ENCODE measurements around the gene KIAA1549. TPM values are rescaled to one million over a fixed set of nuclear protein-coding genes. Genes with fewer than 3 reads are reported as not detected.

Gene KIAA1549
- polyA plus RNA-seq, 2 of the 4 experiments (the other 2 are of a cell fraction) = 4.1 to 4.7 TPM

DNA sequence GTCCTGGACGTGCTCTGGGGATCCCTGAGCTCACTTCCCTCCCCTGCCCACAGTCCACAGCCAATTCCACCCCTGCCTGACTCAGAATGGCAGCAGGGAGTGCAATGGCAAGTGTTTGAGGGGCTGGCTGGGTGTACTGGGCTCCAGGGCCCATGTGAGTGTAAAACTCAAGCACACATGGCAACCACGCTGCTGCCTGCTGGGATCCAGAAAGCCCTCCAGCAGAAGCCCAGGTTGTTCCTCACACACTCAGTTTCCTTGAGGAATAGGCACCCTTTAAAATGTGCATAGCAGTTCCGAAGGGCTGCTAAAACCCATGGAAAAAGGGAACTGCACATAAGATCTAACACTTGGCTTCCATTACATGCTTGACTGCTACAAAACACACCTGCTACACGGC, 171.8 kb downstream of the KIAA1549 start:
- POLR2A ChIA-PET = no interaction called here
- TF ChIP-seq, protein P1, sequence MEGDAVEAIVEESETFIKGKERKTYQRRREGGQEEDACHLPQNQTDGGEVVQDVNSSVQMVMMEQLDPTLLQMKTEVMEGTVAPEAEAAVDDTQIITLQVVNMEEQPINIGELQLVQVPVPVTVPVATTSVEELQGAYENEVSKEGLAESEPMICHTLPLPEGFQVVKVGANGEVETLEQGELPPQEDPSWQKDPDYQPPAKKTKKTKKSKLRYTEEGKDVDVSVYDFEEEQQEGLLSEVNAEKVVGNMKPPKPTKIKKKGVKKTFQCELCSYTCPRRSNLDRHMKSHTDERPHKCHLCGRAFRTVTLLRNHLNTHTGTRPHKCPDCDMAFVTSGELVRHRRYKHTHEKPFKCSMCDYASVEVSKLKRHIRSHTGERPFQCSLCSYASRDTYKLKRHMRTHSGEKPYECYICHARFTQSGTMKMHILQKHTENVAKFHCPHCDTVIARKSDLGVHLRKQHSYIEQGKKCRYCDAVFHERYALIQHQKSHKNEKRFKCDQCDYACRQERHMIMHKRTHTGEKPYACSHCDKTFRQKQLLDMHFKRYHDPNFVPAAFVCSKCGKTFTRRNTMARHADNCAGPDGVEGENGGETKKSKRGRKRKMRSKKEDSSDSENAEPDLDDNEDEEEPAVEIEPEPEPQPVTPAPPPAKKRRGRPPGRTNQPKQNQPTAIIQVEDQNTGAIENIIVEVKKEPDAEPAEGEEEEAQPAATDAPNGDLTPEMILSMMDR (IDR thresholded peaks at IDR 0.05) = no peak
- TF ChIP-seq, protein P2, sequence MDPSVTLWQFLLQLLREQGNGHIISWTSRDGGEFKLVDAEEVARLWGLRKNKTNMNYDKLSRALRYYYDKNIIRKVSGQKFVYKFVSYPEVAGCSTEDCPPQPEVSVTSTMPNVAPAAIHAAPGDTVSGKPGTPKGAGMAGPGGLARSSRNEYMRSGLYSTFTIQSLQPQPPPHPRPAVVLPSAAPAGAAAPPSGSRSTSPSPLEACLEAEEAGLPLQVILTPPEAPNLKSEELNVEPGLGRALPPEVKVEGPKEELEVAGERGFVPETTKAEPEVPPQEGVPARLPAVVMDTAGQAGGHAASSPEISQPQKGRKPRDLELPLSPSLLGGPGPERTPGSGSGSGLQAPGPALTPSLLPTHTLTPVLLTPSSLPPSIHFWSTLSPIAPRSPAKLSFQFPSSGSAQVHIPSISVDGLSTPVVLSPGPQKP (IDR thresholded peaks at IDR 0.05; ENCODE audit: low read depth, low read length) = no peak
- TF ChIP-seq, protein P3, sequence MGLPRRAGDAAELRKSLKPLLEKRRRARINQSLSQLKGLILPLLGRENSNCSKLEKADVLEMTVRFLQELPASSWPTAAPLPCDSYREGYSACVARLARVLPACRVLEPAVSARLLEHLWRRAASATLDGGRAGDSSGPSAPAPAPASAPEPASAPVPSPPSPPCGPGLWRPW (IDR thresholded peaks at IDR 0.05) = no peak
- TF ChIP-seq MYC (IDR thresholded peaks at IDR 0.05; ENCODE audit: borderline replicate concordance, low read length) (no peak), KDM1A (IDR thresholded peaks at IDR 0.05; ENCODE audit: low read depth) (no peak), ZC3H11A (IDR thresholded peaks at IDR 0.05) (no peak), FOSB (CRISPR knock-in tag; IDR thresholded peaks at IDR 0.05) (no peak), RNF2 (IDR thresholded peaks at IDR 0.05; ENCODE audit: borderline replicate concordance, low read depth) (no peak), SMC3 (IDR thresholded peaks at IDR 0.05) (no peak), CEBPB (IDR thresholded peaks at IDR 0.05) (no peak)
- TF ChIP-seq, protein P4, sequence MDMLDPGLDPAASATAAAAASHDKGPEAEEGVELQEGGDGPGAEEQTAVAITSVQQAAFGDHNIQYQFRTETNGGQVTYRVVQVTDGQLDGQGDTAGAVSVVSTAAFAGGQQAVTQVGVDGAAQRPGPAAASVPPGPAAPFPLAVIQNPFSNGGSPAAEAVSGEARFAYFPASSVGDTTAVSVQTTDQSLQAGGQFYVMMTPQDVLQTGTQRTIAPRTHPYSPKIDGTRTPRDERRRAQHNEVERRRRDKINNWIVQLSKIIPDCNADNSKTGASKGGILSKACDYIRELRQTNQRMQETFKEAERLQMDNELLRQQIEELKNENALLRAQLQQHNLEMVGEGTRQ (IDR thresholded peaks at IDR 0.05) = no peak
- TF ChIP-seq, protein P5, sequence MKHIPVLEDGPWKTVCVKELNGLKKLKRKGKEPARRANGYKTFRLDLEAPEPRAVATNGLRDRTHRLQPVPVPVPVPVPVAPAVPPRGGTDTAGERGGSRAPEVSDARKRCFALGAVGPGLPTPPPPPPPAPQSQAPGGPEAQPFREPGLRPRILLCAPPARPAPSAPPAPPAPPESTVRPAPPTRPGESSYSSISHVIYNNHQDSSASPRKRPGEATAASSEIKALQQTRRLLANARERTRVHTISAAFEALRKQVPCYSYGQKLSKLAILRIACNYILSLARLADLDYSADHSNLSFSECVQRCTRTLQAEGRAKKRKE (CRISPR knock-in tag; IDR thresholded peaks at IDR 0.05; ENCODE audit: low read depth) = no peak
- no peak for DNase-seq (ENCODE audit: low read depth in 1 of 2, low spot score in 1 of 2)
- CTCF ChIA-PET = no interaction called here
- Histone ChIP-seq H3K9me3 (no peaks in the 10 kb centered on the region), H3K4me1 (no peaks in the 10 kb centered on the region), H3K27ac (no peak overlapping the region), H3K4me2 (no peak overlapping the region), H3K4me3 (no peak overlapping the region)
- no peak for FAIRE-seq
- 60% methylated on average over 4 of the region's 4 CpGs for WGBS (ENCODE audit: missing lambda C conversion rate)
- no peak for ATAC-seq

DNA sequence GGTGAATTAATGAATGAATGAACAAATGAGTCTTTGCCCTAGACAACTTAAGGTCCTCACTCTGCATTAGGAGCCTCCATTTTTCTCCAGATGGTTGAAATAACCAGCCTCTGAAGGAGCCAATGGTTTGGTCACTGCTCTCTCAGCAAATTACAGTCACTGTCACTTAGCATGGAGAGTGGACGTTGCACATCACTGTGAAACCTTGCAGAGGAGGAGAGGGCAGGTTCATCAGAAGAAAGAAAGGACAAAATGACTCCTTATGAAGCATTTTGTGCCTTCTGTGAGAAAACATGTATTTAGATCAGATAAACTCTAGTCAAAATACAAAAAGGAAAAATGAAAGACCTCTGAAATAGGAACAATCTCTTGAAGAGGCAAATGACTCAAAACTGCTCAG, 176.6 kb downstream of the KIAA1549 start:
- Histone ChIP-seq H3K9me3 (no peaks in the 10 kb centered on the region), H3K4me3 (no peak overlapping the region), H3K4me1 (no peaks in the 10 kb centered on the region), H3K27ac (no peak overlapping the region), H3K4me2 (no peak overlapping the region)
- FAIRE-seq (no peak), DNase-seq (ENCODE audit: low read depth in 1 of 2, low spot score in 1 of 2) (no peak), ATAC-seq (no peak)
- ChIA-PET CTCF (no interaction called here), POLR2A (no interaction called here)
- TF ChIP-seq CHD2 (IDR thresholded peaks at IDR 0.05; ENCODE audit: low read length, partially characterized antibody) (no peak), RFX5 (IDR thresholded peaks at IDR 0.05) (no peak)
- TF ChIP-seq, protein P4 (IDR thresholded peaks at IDR 0.05) = no peak
- TF ChIP-seq, protein P6, sequence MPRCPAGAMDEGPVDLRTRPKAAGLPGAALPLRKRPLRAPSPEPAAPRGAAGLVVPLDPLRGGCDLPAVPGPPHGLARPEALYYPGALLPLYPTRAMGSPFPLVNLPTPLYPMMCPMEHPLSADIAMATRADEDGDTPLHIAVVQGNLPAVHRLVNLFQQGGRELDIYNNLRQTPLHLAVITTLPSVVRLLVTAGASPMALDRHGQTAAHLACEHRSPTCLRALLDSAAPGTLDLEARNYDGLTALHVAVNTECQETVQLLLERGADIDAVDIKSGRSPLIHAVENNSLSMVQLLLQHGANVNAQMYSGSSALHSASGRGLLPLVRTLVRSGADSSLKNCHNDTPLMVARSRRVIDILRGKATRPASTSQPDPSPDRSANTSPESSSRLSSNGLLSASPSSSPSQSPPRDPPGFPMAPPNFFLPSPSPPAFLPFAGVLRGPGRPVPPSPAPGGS (IDR thresholded peaks at IDR 0.05) = no peak
- WGBS (ENCODE audit: missing lambda C conversion rate) = 4% methylated on average over 1 of the region's 1 CpG

DNA sequence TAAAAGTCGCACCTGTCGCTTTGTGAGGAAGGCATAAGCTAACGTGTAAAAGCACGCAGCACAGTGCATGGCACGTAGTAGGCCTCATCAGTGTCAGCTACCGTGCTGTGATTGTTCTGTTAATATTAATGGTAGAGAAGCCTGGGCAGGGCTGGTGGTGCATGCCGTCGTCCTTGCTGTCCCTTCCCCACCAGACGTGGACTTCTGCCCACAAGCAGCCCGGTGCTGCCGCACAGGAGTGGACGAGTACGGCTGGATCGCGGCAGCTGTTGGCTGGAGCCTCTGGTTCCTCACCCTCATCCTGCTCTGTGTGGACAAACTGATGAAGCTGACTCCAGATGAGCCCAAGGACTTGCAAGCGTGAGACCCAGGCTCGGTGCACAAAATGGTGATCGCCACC, 178.5 kb downstream of the KIAA1549 start:
- ATAC-seq (no peak), DNase-seq (ENCODE audit: low read depth in 1 of 2, low spot score in 1 of 2) (no peak), FAIRE-seq (no peak)
- 81% methylated on average over 18 of the region's 18 CpGs for WGBS (ENCODE audit: missing lambda C conversion rate)
- ChIA-PET POLR2A (no interaction called here), CTCF (interaction anchor here (0.6 to 1.2 kb wide), 2 partner anchors 34 to 553 kb away, joined by 4 read pairs; no protein-coding TSS in a partner anchor)
- no peak overlapping the region for H3K4me2 ChIP-seq
- H3K4me1 ChIP-seq = 0 out of 3 replicates have a peak, but pooled peaks cover 7% of the 10 kb centered on the region
- H3K4me3 ChIP-seq = no peak overlapping the region
- no peaks in the 10 kb centered on the region for H3K9me3 ChIP-seq
- H3K27ac ChIP-seq = no peak overlapping the region
- TF ChIP-seq, protein P1 (IDR thresholded peaks at IDR 0.05) = no peak
- TF ChIP-seq RFX5 (IDR thresholded peaks at IDR 0.05) = no peak
- TF ChIP-seq MYC (IDR thresholded peaks at IDR 0.05; ENCODE audit: borderline replicate concordance, low read length) = no peak
- no peak for TF ChIP-seq FOXS1 (CRISPR knock-in tag; IDR thresholded peaks at IDR 0.05)
- TF ChIP-seq, protein P5 (CRISPR knock-in tag; IDR thresholded peaks at IDR 0.05; ENCODE audit: low read depth) = no peak
- no peak for TF ChIP-seq RCOR1 (IDR thresholded peaks at IDR 0.05; ENCODE audit: low read depth, low read length)
- TF ChIP-seq SMC3 (IDR thresholded peaks at IDR 0.05) = no peak
- TF ChIP-seq RAD21 (conservative IDR thresholded peaks at IDR 0.05 in 1 of 2, IDR thresholded peaks at IDR 0.05 in 1 of 2) = no peak
- no peak for TF ChIP-seq BHLHE40 (IDR thresholded peaks at IDR 0.05; ENCODE audit: low read depth, low read length)
- TF ChIP-seq MAFK (IDR thresholded peaks at IDR 0.05; ENCODE audit: partially characterized antibody) = no peak
